Measurements from ENCODE around the gene CCDC7.
"Not testable (repeated sequence)": the region's sequence is repeated elsewhere in the genome, so short reads cannot be mapped to it uniquely, and the experiment has no call there.

- TF ChIP-seq POLR2A (IDR thresholded peaks at IDR 0.05; ENCODE audit: low read depth, low read length); TAF1 (IDR thresholded peaks at IDR 0.05; ENCODE audit: borderline replicate concordance, low read depth, low read length): not testable (repeated sequence)
Observed at GRCh38 chr10:32797393-32797792, 351.5 kb downstream of the CCDC7 start.

Measured in GM12892 (cell line).